HG02884 (cell line): ENCODE data around the gene ATRN.
"Not testable (repeated sequence)": the region's sequence is repeated elsewhere in the genome, so short reads cannot be mapped to it uniquely, and the experiment has no call there.

Experiments used
- ATAC-seq: cut with Tn5 transposase; IDR thresholded peaks from one replicate; pipeline ENCODE4 v1.9.1; 2021; ENCODE audit warnings: mild to moderate bottlenecking, moderate library complexity; ENCODE audit not compliant: unreplicated experiment

The ATRN gene

GRCh38 chr20:3470627-3471396 lies at the start of gene ATRN:
TSS of gene ATRN (plus strand) at chr20:3471018. CDS start at chr20:3471108, 90 bp downstream.
- peak; percentile 70 for ATAC-seq

- no peak for ATAC-seq
These were observed 48.8 kb upstream of the ATRN start for GRCh38 chr20:3421985-3422384.

- ATAC-seq = no peak
These were observed 47.7 kb upstream of the ATRN start for GRCh38 chr20:3423126-3423525.

- not testable (repeated sequence) for ATAC-seq
These were observed 44.1 kb upstream of the ATRN start for GRCh38 chr20:3426766-3427165.

- ATAC-seq = no peak
These were observed 40.3 kb upstream of the ATRN start for GRCh38 chr20:3430376-3431069.

GRCh38 chr20:3431109-3431508 lies 39.7 kb upstream of the ATRN start:
- ATAC-seq = no peak

GRCh38 chr20:3432844-3433243 lies 38.0 kb upstream of the ATRN start:
- ATAC-seq = no peak

GRCh38 chr20:3433744-3434143 lies 37.1 kb upstream of the ATRN start:
- ATAC-seq = no peak

GRCh38 chr20:3434232-3434631 lies 36.6 kb upstream of the ATRN start:
- ATAC-seq = no peak

- no peak for ATAC-seq
These were observed 33.8 kb upstream of the ATRN start for GRCh38 chr20:3436864-3437574.

GRCh38 chr20:3446779-3447178 lies 24.0 kb upstream of the ATRN start:
- no peak for ATAC-seq

GRCh38 chr20:3447321-3447720 lies 23.5 kb upstream of the ATRN start:
- ATAC-seq = no peak

- ATAC-seq = no peak
These were observed 21.5 kb upstream of the ATRN start for GRCh38 chr20:3449319-3449718.

GRCh38 chr20:3452136-3452535 lies 18.7 kb upstream of the ATRN start:
- ATAC-seq = no peak

- no peak for ATAC-seq
These were observed 18.1 kb upstream of the ATRN start for GRCh38 chr20:3452690-3453089.

GRCh38 chr20:3454831-3455230 lies 16.0 kb upstream of the ATRN start:
- no peak for ATAC-seq

- no peak for ATAC-seq
These were observed 14.2 kb upstream of the ATRN start for GRCh38 chr20:3456648-3457047.

- no peak for ATAC-seq
These were observed 10.9 kb upstream of the ATRN start for GRCh38 chr20:3459881-3460307.

GRCh38 chr20:3461211-3461771 lies 9.5 kb upstream of the ATRN start:
- no peak for ATAC-seq

GRCh38 chr20:3461911-3462677 lies 8.7 kb upstream of the ATRN start:
- ATAC-seq = no peak

- ATAC-seq = no peak
These were observed 6.7 kb upstream of the ATRN start for GRCh38 chr20:3464166-3464565.
